HG03565 (cell line): ENCODE results near the gene BCAN.
"Not testable (repeated sequence)": the region's sequence is repeated elsewhere in the genome, so short reads cannot be mapped to it uniquely, and the experiment has no call there.

Source experiments
- ATAC-seq: cut with Tn5 transposase; IDR thresholded peaks from one replicate; pipeline ENCODE4 v1.9.1; 2021; ENCODE audit warnings: mild to moderate bottlenecking, moderate library complexity; ENCODE audit not compliant: unreplicated experiment

The BCAN gene

GRCh38 chr1:156641761-156642264 is at the start of gene BCAN:
Gene BCAN, plus strand, starts transcription at chr1:156642117. Its CDS starts 3,938 bp downstream, at chr1:156646055.
- no peak for ATAC-seq

GRCh38 chr1:156592158-156592909 is 49.6 kb upstream of the BCAN start:
- no peak for ATAC-seq

- ATAC-seq, result no peak
Observed at GRCh38 chr1:156592910-156593660, 48.8 kb upstream of the BCAN start.

- no peak for ATAC-seq
Observed at GRCh38 chr1:156593661-156593989, 48.3 kb upstream of the BCAN start.

GRCh38 chr1:156594190-156594589 is 47.7 kb upstream of the BCAN start:
- no peak for ATAC-seq

- no peak for ATAC-seq
Observed at GRCh38 chr1:156595016-156595415, 46.9 kb upstream of the BCAN start.

- no peak for ATAC-seq
Observed at GRCh38 chr1:156596426-156596825, 45.5 kb upstream of the BCAN start.

GRCh38 chr1:156598125-156598524 is 43.8 kb upstream of the BCAN start:
- no peak for ATAC-seq

- ATAC-seq, result no peak
Observed at GRCh38 chr1:156598731-156599432, 43.0 kb upstream of the BCAN start.

GRCh38 chr1:156599811-156600210 is 42.1 kb upstream of the BCAN start:
- ATAC-seq, result peak; percentile 39

- no peak for ATAC-seq
Observed at GRCh38 chr1:156600733-156601121, 41.2 kb upstream of the BCAN start.

GRCh38 chr1:156601122-156601830 is 40.6 kb upstream of the BCAN start, which contains the start of gene GPATCH4:
Gene GPATCH4, minus strand, starts transcription at chr1:156601479.
- no peak for ATAC-seq

- ATAC-seq, result no peak
Observed at GRCh38 chr1:156601892-156602291, 40.0 kb upstream of the BCAN start.

- no peak for ATAC-seq
Observed at GRCh38 chr1:156602557-156602993, 39.3 kb upstream of the BCAN start.

GRCh38 chr1:156607344-156607743 is 34.6 kb upstream of the BCAN start:
- ATAC-seq, result not testable (repeated sequence)

GRCh38 chr1:156608036-156608674 is 33.8 kb upstream of the BCAN start:
- no peak for ATAC-seq

GRCh38 chr1:156608981-156609380 is 32.9 kb upstream of the BCAN start:
- peak; percentile 69 for ATAC-seq

GRCh38 chr1:156610072-156610471 is 31.8 kb upstream of the BCAN start:
- ATAC-seq, result not testable (repeated sequence)

- ATAC-seq, result no peak
Observed at GRCh38 chr1:156612666-156613065, 29.3 kb upstream of the BCAN start.

GRCh38 chr1:156615946-156616345 is 26.0 kb upstream of the BCAN start:
- no peak for ATAC-seq
